Fibroblast of lung (primary cell): ENCODE results near the gene LRRC8C. TPM values are rescaled to one million over a fixed set of nuclear protein-coding genes. Genes with fewer than 3 reads are reported as not detected.
A peak's percentile ranks its signal among the peaks of the same experiment; 100 is the strongest.

ENCODE experiments used
- DNase-seq, 2 donors: peaks; one replicate each; pipeline versions ENCODE4 v3.0.0 to v3.0.0-alpha.2; 2010; ENCODE audit warnings: low read depth in 2 of 2
- H2AFZ ChIP-seq: 2 replicates; pipeline ENCODE4 v1.5.1; 2012; ENCODE audit warnings: low read length, control low read depth, inconsistent platforms
- H3K27ac ChIP-seq: 2 replicates; pipeline ENCODE4 v1.5.1; 2011; ENCODE audit warnings: low read length, control low read depth; ENCODE audit not compliant: insufficient read depth
- H3K27me3 ChIP-seq: 2 replicates; pipeline ENCODE4 v1.5.1; 2011; ENCODE audit warnings: mild to moderate bottlenecking, low read length; ENCODE audit not compliant: control insufficient read depth, insufficient read depth
- H3K36me3 ChIP-seq: 2 replicates; pipeline ENCODE4 v1.5.1; 2011; ENCODE audit warnings: low read length; ENCODE audit not compliant: control insufficient read depth, insufficient read depth
- H3K4me1 ChIP-seq: 2 replicates; pipeline ENCODE4 v1.5.1; 2011; ENCODE audit warnings: low read length; ENCODE audit not compliant: control insufficient read depth, insufficient read depth; ENCODE audit errors: extremely low read depth
- H3K4me2 ChIP-seq: 2 replicates; pipeline ENCODE4 v1.5.1; 2011; ENCODE audit warnings: low read length, control low read depth; ENCODE audit not compliant: insufficient read depth; ENCODE audit errors: extremely low read depth
- H3K4me3 ChIP-seq, 4 experiments: fragments of 200-600 bp in 1 of 4; sonication (generic) in 1 of 4; replicated peaks in 1 of 4; 2 replicates each; pipeline ENCODE4 v1.5.1; 2011 to 2016; ENCODE audit warnings: low read length in 4 of 4, low read depth in 3 of 4, mild to moderate bottlenecking in 3 of 4, control low read depth in 2 of 4, inconsistent platforms in 1 of 4, mixed read lengths in 1 of 4; ENCODE audit not compliant: insufficient read depth in 1 of 4; ENCODE audit errors: control extremely low read depth in 1 of 4
- H3K79me2 ChIP-seq: 2 replicates; pipeline ENCODE4 v1.5.1; 2012; ENCODE audit warnings: mild to moderate bottlenecking, low read length, inconsistent platforms; ENCODE audit not compliant: control insufficient read depth, insufficient read depth
- H3K9ac ChIP-seq: 2 replicates; pipeline ENCODE4 v1.5.1; 2011; ENCODE audit warnings: mild to moderate bottlenecking, low read length, control low read depth; ENCODE audit not compliant: insufficient read depth
- H3K9me3 ChIP-seq: 2 replicates; pipeline ENCODE4 v1.5.1; 2012; ENCODE audit warnings: low read depth, low read length; ENCODE audit not compliant: control insufficient read depth, insufficient read depth
- H4K20me1 ChIP-seq: 2 replicates; pipeline ENCODE4 v1.5.1; 2011; ENCODE audit warnings: low read length; ENCODE audit not compliant: control insufficient read depth, insufficient read depth; ENCODE audit errors: extremely low read depth
- CTCF ChIP-seq, 2 donors: IDR thresholded peaks in 1 of 2; conservative IDR thresholded peaks in 1 of 2; 1 replicate in 1 of 2; 2 replicates in 1 of 2; pipeline ENCODE4 v1.5.1; 2011 to 2012; ENCODE audit warnings: low read length in 2 of 2, control low read depth in 1 of 2, inconsistent platforms in 1 of 2, low read depth in 1 of 2, mild to moderate bottlenecking in 1 of 2
- EZH2 ChIP-seq: IDR thresholded peaks from 2 replicates; pipeline ENCODE4 v1.5.1; 2012; ENCODE audit warnings: low read length, control low read depth, mild to moderate bottlenecking; ENCODE audit errors: missing control alignments
- polyA plus RNA-seq, 2 donors: library from polyadenylated mRNA; depleted of rRNA in 1 of 2; stranded (reverse) in 1 of 2; unstranded in 1 of 2; fragments of >200 nt; gene quantifications; 2 replicates each; pipeline ENCODE4 v1.2.1, GENCODE V29; 2011 to 2012; ENCODE audit warnings: missing spikeins in 1 of 2
- total RNA-seq: library from RNA; depleted of rRNA; stranded (reverse); fragments of >200 nt; gene quantifications from 2 replicates; pipeline ENCODE4 v1.2.1, GENCODE V29; 2014

LRRC8C gene
- total and polyA plus RNA-seq, 2 donors (not counting 1 experiment from before 2014, with no cell fraction given): 5.4 to 13.2 TPM

GRCh38 chr1:89755591-89755990 lies 122.7 kb downstream of the LRRC8C start:
- H2AFZ ChIP-seq: no peak overlapping the region
- H3K79me2 ChIP-seq: no peaks in the 10 kb centered on the region
- no peak for DNase-seq
- no peak overlapping the region for H3K27ac ChIP-seq
- no peak overlapping the region for H3K4me3 ChIP-seq
- no peak overlapping the region for H3K4me2 ChIP-seq
- no peaks in the 10 kb centered on the region for H3K36me3 ChIP-seq
- H3K9me3 ChIP-seq: no peaks in the 10 kb centered on the region
- H3K9ac ChIP-seq: no peak overlapping the region
- H3K27me3 ChIP-seq: no peaks in the 10 kb centered on the region
- no peak for TF ChIP-seq CTCF (conservative IDR thresholded peaks at IDR 0.05 in 1 of 2, IDR thresholded peaks at IDR 0.05 in 1 of 2; ENCODE audit: low read depth in 1 of 2, low read length in 2 of 2)
- TF ChIP-seq EZH2: no peak
- H3K4me1 ChIP-seq: peaks cover 5% of the 10 kb centered on the region
- no peaks in the 10 kb centered on the region for H4K20me1 ChIP-seq

GRCh38 chr1:89757532-89757931 lies 124.6 kb downstream of the LRRC8C start:
- Histone ChIP-seq H3K4me2 (peak overlapping the region; percentile 18), H3K4me1 (peaks cover 5% of the 10 kb centered on the region), H4K20me1 (no peaks in the 10 kb centered on the region), H2AFZ (peak overlapping the region; percentile 71), H3K27me3 (no peaks in the 10 kb centered on the region), H3K36me3 (no peaks in the 10 kb centered on the region), H3K79me2 (no peaks in the 10 kb centered on the region), H3K9ac (no peak overlapping the region), H3K9me3 (no peaks in the 10 kb centered on the region), H3K4me3 (peak overlapping the region in 1 of 4 experiments; percentile 8), H3K27ac (no peak overlapping the region)
- TF ChIP-seq CTCF (conservative IDR thresholded peaks at IDR 0.05 in 1 of 2, IDR thresholded peaks at IDR 0.05 in 1 of 2; ENCODE audit: low read depth in 1 of 2, low read length in 2 of 2): no peak
- peak in 1 of 2 donors; percentile 53 for DNase-seq

- no peak overlapping the region for H3K9ac ChIP-seq
- H3K4me1 ChIP-seq: peaks cover 5% of the 10 kb centered on the region
- H3K79me2 ChIP-seq: no peaks in the 10 kb centered on the region
- no peaks in the 10 kb centered on the region for H4K20me1 ChIP-seq
- H3K27ac ChIP-seq: no peak overlapping the region
- no peaks in the 10 kb centered on the region for H3K27me3 ChIP-seq
- TF ChIP-seq CTCF (conservative IDR thresholded peaks at IDR 0.05 in 1 of 2, IDR thresholded peaks at IDR 0.05 in 1 of 2; ENCODE audit: low read depth in 1 of 2, low read length in 2 of 2) (no peak), EZH2 (no peak)
- no peak for DNase-seq
- no peaks in the 10 kb centered on the region for H3K36me3 ChIP-seq
- H2AFZ ChIP-seq: peak overlapping the region; percentile 71
- peak overlapping the region; percentile 18 for H3K4me2 ChIP-seq
- no peaks in the 10 kb centered on the region for H3K9me3 ChIP-seq
- H3K4me3 ChIP-seq: no peak overlapping the region
Measured at GRCh38 chr1:89758156-89758555, 125.2 kb downstream of the LRRC8C start.
